ENCODE measurements around the gene SECTM1. TPM values are rescaled to one million over a fixed set of nuclear protein-coding genes. Genes with fewer than 3 reads are reported as not detected.
"Not testable (repeated sequence)": the region's sequence is repeated elsewhere in the genome, so short reads cannot be mapped to it uniquely, and the experiment has no call there.

Gene SECTM1
- total RNA-seq, 2 donors from 2014 or later = not detected

DNA sequence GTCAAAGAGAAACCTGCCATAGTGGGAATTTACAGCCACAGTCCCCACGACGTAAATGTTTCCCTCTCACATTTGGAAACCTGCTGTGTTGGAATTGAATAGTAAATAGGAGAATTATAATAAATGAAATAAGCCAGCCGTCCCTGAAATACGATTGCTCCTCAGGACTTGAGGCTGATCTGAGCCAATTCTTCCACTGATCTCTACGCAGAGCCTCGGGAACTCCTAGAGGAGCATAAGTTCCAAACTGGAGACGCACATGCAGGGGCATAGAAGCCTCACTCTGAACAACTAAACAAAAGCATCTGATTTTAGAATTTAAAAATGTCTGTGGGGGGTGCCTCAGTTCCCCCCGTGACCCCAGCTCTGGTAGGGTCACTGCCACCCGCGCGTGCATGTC is 15.3 kb upstream of the SECTM1 start:
- H3K36me3 Mint-ChIP-seq (ENCODE audit: low read depth) = no peaks in the 10 kb centered on the region
- H3K27me3 Mint-ChIP-seq (ENCODE audit: insufficient read depth) = no peaks in the 10 kb centered on the region
- H3K4me1 Mint-ChIP-seq = peaks cover 11% of the 10 kb centered on the region
- no peaks in the 10 kb centered on the region for H3K9me3 ChIP-seq (ENCODE audit: control insufficient read depth, low read length)
- WGBS, 2 experiments (ENCODE audit: insufficient coverage in 1 of 2, insufficient read length in 1 of 2) = 87 to 89% methylated on average over 10 to 11 of the region's 11 CpGs
- no peak overlapping the region for H3K4me3 ChIP-seq (ENCODE audit: low read length)
- no peak overlapping the region for H3K9ac ChIP-seq (ENCODE audit: extremely low read depth, low read length, poor library complexity, severe bottlenecking)
- no peak for DNase-seq
- H3K36me3 ChIP-seq (ENCODE audit: control insufficient read depth, insufficient read depth, low read length) = no peaks in the 10 kb centered on the region
- no peaks in the 10 kb centered on the region for H3K9me3 Mint-ChIP-seq
- no peaks in the 10 kb centered on the region for H3K27me3 ChIP-seq (ENCODE audit: control insufficient read depth, insufficient read depth, low read length, poor library complexity, severe bottlenecking)
- TF ChIP-seq, protein P1, sequence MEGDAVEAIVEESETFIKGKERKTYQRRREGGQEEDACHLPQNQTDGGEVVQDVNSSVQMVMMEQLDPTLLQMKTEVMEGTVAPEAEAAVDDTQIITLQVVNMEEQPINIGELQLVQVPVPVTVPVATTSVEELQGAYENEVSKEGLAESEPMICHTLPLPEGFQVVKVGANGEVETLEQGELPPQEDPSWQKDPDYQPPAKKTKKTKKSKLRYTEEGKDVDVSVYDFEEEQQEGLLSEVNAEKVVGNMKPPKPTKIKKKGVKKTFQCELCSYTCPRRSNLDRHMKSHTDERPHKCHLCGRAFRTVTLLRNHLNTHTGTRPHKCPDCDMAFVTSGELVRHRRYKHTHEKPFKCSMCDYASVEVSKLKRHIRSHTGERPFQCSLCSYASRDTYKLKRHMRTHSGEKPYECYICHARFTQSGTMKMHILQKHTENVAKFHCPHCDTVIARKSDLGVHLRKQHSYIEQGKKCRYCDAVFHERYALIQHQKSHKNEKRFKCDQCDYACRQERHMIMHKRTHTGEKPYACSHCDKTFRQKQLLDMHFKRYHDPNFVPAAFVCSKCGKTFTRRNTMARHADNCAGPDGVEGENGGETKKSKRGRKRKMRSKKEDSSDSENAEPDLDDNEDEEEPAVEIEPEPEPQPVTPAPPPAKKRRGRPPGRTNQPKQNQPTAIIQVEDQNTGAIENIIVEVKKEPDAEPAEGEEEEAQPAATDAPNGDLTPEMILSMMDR (conservative IDR thresholded peaks at IDR 0.05) = no peak
- H3K4me1 ChIP-seq (ENCODE audit: control insufficient read depth, insufficient read depth, low read length) = no peaks in the 10 kb centered on the region
- H3K4me3 Mint-ChIP-seq = no peak overlapping the region
- H3K27ac ChIP-seq (ENCODE audit: low read depth, low read length) = no peak overlapping the region
- no peak overlapping the region for H3K27ac Mint-ChIP-seq

DNA sequence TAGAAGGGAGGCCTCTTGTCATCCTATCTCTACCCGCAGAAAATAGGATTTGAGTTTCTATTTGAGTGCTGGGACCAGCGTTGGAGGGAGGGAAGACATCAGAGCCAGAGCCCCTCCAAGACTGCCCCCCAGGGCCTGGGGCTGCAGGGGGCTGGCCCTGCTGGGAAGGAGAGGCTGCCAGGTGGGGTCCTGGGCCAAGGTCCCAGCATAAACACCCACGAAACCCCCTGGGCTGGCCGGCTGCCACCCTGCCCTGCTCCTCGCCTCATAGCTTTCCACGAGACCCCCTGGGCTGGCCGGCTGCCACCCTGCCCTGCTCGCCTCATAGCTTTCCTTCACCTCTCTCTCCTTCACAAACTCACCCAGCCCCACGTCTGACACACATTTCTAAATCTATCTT is 14.9 kb upstream of the SECTM1 start:
- H3K9ac ChIP-seq (ENCODE audit: extremely low read depth, low read length, poor library complexity, severe bottlenecking) = no peak overlapping the region
- H3K9me3 ChIP-seq (ENCODE audit: control insufficient read depth, low read length) = no peaks in the 10 kb centered on the region
- Mint-ChIP-seq H3K4me3 (no peak overlapping the region), H3K4me1 (peaks cover 11% of the 10 kb centered on the region), H3K27me3 (ENCODE audit: insufficient read depth) (no peaks in the 10 kb centered on the region), H3K9me3 (no peaks in the 10 kb centered on the region), H3K36me3 (ENCODE audit: low read depth) (no peaks in the 10 kb centered on the region), H3K27ac (no peak overlapping the region)
- no peak for DNase-seq
- no peaks in the 10 kb centered on the region for H3K36me3 ChIP-seq (ENCODE audit: control insufficient read depth, insufficient read depth, low read length)
- WGBS, 2 experiments (ENCODE audit: insufficient coverage in 1 of 2, insufficient read length in 1 of 2) = 87 to 88% methylated on average over 9 of the region's 9 CpGs
- H3K27ac ChIP-seq (ENCODE audit: low read depth, low read length) = no peak overlapping the region
- H3K27me3 ChIP-seq (ENCODE audit: control insufficient read depth, insufficient read depth, low read length, poor library complexity, severe bottlenecking) = no peaks in the 10 kb centered on the region
- no peak overlapping the region for H3K4me3 ChIP-seq (ENCODE audit: low read length)
- H3K4me1 ChIP-seq (ENCODE audit: control insufficient read depth, insufficient read depth, low read length) = no peaks in the 10 kb centered on the region
- TF ChIP-seq, protein P1 (conservative IDR thresholded peaks at IDR 0.05) = no peak

DNA sequence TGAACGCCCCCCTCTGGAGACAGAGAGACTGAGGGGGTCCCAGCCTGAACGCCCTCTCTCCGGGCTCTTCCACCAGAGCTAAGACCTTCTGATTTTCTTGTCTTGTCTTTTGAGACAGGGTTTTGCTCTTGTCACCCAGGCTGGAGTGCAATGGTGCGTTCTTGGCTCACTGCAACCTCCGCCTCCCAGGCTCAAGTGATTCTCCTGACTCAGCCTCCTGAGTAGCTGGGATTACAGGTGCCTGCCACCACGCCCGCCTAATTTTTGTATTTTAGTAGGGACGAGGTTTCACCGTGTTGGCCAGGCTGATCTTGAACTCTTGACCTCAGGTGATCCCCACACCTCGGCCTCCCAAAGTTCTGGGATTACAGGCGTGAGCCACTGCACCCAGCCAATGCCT is 14.4 kb upstream of the SECTM1 start:
- not testable (repeated sequence) for H3K27ac ChIP-seq (ENCODE audit: low read depth, low read length); H3K4me3 Mint-ChIP-seq; H3K4me3 ChIP-seq (ENCODE audit: low read length); H3K9me3 Mint-ChIP-seq; H3K9ac ChIP-seq (ENCODE audit: extremely low read depth, low read length, poor library complexity, severe bottlenecking); DNase-seq; H3K9me3 ChIP-seq (ENCODE audit: control insufficient read depth, low read length); H3K27ac Mint-ChIP-seq; H3K27me3 ChIP-seq (ENCODE audit: control insufficient read depth, insufficient read depth, low read length, poor library complexity, severe bottlenecking); H3K4me1 ChIP-seq (ENCODE audit: control insufficient read depth, insufficient read depth, low read length); H3K36me3 ChIP-seq (ENCODE audit: control insufficient read depth, insufficient read depth, low read length); H3K36me3 Mint-ChIP-seq (ENCODE audit: low read depth); H3K27me3 Mint-ChIP-seq (ENCODE audit: insufficient read depth)
- H3K4me1 Mint-ChIP-seq = peaks cover 12% of the 10 kb centered on the region
- 84 to 90% methylated on average over 11 of the region's 11 CpGs for WGBS, 2 experiments (ENCODE audit: insufficient coverage in 1 of 2, insufficient read length in 1 of 2)
